HG02970 (cell line): ENCODE data around the gene NKX6-1.
A peak's percentile ranks its signal among the peaks of the same experiment; 100 is the strongest.

Experiments
- ATAC-seq: cut with Tn5 transposase; IDR thresholded peaks from one replicate; pipeline ENCODE4 v1.9.1; 2021; ENCODE audit warnings: mild to moderate bottlenecking, moderate library complexity, moderate number of reproducible peaks; ENCODE audit not compliant: unreplicated experiment, low FRiP score

NKX6-1 gene

GRCh38 chr4:84498935-84499623, at the start of gene NKX6-1:
Gene NKX6-1 (minus strand): TSS chr4:84499292. CDS start chr4:84498228, 1,064 bp downstream.
- ATAC-seq, result no peak

DNA sequence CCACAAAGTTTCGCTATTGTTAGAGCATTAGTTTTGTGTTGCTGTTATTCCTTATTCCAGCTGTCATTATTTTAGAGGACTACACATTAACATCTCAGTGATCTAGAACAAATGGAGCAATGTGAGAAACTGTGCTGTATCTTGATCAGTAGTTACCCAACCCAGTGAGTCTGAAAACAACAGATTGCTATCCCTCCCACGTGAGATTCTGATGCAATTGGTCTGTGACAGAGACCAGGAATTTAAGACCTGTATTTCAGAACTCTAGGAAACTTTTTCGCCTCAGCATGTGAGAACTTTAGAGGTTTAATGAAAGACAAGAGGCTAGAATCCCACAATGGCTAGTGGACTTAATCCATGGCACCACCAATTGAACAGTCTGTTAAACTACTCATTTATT, 48.1 kb upstream of the NKX6-1 start:
- no peak for ATAC-seq

DNA sequence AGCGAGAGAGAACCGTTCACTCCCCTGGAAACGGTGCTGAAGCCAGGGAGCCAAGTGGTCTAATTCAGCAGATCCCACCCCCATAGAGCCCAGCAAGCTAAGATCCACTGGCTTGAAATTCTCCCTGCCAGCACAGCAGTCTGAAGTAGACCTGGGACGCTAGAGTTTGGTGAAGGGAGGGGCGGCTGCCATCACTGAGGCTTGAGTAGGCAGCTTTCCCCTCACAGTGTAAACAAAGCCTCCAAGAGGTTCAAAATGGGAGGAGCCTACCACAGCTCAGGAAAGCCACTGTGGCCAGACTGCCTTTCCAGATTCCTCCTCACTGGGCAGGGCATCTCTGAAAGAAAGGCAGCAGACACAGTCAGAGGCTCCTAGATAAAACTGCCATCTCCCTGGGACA, 46.0 kb upstream of the NKX6-1 start:
- ATAC-seq, result no peak

DNA sequence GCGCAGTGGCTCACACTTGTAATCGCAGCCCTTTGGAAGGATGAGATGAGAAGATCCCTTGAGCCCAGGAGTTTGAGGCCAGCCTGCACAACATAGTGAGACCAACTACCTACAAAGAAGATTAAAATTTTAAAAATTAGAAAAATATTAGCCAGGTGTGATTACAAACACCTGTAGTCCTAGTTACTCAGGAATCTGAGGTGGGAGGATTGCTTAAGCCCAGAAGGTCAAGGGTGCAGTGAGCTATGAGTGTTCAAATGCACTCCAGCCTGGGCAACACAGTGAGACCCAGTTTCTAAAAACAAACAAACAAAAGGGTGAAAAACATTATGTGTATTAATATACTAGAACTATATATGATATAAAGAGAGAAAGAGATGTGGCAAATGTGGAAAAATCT, 36.8 kb upstream of the NKX6-1 start:
- ATAC-seq, result no peak

DNA sequence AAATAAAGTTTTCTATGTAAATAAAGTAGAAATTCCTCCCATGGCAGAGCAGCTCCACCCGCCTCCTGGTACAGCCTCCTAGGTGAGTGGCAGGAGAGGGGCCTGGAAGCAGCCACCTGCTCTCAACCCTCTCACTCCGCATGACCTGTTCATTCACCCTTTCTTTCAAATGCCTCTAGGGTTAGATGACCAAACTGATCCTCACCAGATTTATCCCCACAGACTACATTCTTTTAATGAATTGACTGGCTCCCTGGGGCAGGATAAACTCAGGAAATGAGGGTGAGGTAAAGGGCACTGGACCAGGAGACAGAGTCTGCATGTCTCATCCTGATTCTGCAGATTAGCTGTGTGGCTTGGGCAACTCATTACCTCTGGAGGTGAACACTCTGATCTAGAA, 32.6 kb upstream of the NKX6-1 start:
- no peak for ATAC-seq

GRCh38 chr4:84530871-84531270, 31.8 kb upstream of the NKX6-1 start:
- no peak for ATAC-seq

DNA sequence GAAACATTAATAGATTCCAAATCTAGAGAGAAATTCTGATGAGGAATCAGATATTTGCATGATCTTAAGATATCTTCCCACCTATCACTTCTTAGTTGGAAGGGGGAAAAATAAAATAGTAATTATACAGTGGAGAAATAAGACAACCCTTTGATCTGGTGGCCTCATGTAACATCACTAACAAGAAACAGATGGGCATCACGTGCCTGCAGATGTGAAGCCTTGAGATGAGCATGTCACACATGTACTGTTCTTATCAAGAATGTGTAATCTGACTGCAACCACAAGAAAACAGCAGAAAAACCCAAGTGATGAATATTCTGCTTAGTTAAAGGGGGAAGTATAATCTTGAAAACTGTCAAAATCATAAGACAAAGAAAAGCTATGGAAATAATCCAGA, 31.4 kb upstream of the NKX6-1 start:
- no peak for ATAC-seq

GRCh38 chr4:84529169-84529751, 30.2 kb upstream of the NKX6-1 start:
- peak; percentile 55 for ATAC-seq

DNA sequence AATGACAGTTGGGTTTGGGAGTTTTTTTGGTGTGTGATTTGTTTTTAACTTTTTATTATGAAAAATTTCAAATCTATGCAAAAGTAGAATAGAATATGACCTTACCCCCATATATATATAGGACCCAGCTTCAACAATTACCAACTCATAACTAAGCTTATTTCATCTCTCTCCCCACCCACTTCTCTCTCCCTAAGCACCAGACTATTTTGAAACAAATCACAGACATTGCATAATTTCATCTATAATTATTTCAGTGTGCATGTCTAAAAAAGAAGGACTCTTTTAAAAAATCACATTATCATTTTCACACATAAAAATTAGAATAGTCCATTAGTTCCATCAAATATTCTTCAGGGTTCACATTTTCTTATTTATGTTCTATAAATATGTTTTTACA, 28.3 kb upstream of the NKX6-1 start:
- no peak for ATAC-seq

DNA sequence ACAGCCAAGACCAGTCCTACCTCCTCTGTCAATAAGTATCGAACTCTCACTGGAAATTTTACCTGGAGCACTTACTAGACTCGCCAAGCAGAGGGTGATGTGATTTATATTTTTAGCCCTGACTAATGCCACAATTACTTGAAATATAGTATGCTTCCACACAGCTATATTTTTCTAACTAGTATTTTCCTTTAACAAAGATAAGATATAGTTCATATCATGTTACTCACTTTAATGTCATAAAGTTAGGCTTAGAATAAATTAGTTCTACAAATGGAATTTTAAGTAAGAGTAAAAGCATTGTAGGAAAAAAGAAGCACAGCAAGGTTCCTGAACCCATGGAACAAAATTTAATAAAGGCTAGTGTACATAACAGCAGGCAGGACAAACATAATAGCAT, 16.0 kb upstream of the NKX6-1 start:
- ATAC-seq, result no peak

DNA sequence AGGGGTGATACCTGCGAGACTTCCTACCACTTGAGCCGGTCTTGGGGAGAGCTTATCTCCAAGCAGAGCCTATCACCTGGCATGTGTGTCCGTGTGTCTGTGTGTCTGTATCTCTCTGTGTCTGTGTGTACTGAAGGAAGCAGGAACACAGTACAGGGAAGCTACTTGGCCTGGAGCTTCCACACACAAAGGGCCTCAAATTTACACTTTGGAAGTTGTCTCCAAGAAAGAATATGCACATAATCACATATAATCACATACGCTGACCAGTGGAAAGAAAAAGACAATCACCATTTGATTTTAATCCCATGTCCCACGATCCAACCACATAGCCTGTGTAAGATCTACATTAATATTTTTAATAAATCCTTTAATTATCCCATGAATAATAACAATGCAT, 13.2 kb upstream of the NKX6-1 start:
- ATAC-seq, result no peak

- ATAC-seq, result no peak
These were observed 12.6 kb upstream of the NKX6-1 start for GRCh38 chr4:84511703-84512102.

DNA sequence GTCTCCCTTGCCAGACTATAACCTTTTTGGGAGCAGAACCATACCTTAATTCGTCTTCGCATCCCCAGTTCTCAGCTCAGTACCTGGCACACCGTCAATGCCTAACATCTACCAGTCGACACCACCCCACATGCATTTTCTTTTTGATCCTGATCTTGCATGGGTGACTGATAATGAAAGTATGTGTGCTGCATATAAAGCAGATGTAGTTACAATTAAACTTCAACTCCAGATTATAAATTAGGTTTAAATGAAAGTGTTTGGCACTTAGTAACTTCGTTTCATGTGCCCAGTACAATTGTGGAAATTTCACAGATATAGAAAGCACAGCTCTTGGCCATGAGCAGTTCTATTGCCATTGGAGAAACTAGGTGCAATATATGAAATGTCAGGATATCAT, 8.8 kb upstream of the NKX6-1 start:
- no peak for ATAC-seq

GRCh38 chr4:84504821-84505220, 5.7 kb upstream of the NKX6-1 start:
- ATAC-seq, result no peak

- ATAC-seq, result no peak
These were observed 4.7 kb upstream of the NKX6-1 start for GRCh38 chr4:84503495-84504437.

GRCh38 chr4:84502955-84503373, 3.9 kb upstream of the NKX6-1 start:
- no peak for ATAC-seq

- ATAC-seq, result no peak
These were observed 3.4 kb upstream of the NKX6-1 start for GRCh38 chr4:84502333-84502954.

GRCh38 chr4:84501721-84502267, 2.7 kb upstream of the NKX6-1 start:
- ATAC-seq, result no peak

DNA sequence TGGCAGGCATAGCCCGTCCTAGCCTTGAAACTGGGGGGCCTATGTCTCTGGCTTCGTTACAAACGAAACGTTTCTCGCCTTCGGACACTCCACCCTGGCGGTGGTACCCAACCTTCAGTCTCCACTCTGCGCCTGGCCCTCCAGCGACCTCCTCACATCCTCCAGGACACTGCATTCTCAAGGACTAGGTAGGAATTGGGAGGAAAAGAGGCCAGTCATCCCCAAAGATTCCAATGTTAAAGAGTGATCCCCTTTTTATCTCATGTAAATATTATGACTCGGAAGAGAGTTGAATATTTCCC, 2.1 kb upstream of the NKX6-1 start:
- no peak for ATAC-seq

GRCh38 chr4:84500386-84501201, 1.5 kb upstream of the NKX6-1 start:
- ATAC-seq, result no peak
